ENCODE measurements around the gene SPECC1. TPM values are rescaled to one million over a fixed set of nuclear protein-coding genes. Genes with fewer than 3 reads are reported as not detected.
"Not testable (repeated sequence)": the region's sequence is repeated elsewhere in the genome, so short reads cannot be mapped to it uniquely, and the experiment has no call there.

SPECC1 gene
- total and polyA plus RNA-seq, 7 donors: 10.9 to 98.3 (median 43.5) TPM

- intact Hi-C loops (cut with DNase I): no loop called here
- no peak overlapping the region for H3K27ac ChIP-seq
These were observed 87.3 kb downstream of the SPECC1 start for GRCh38 chr17:20096430-20096829.

GRCh38 chr17:20097330-20097729 lies 88.2 kb downstream of the SPECC1 start:
- intact Hi-C loops (cut with DNase I): no loop called here

More at GRCh38 chr17:20096430-20096829, 87.3 kb downstream of the SPECC1 start:
- no peak overlapping the region for H3K4me3 ChIP-seq
- H3K36me3 ChIP-seq: no peaks in the 10 kb centered on the region
- 62 to 78% methylated on average over 8 of the region's 8 CpGs for WGBS, 2 donors
- no peak for DNase-seq
- TF ChIP-seq POLR2A (IDR thresholded peaks at IDR 0.05): no peak
- no peak for TF ChIP-seq CTCF (IDR thresholded peaks at IDR 0.05)
- TF ChIP-seq EP300 (IDR thresholded peaks at IDR 0.05): no peak
- no peak for TF ChIP-seq POLR2AphosphoS5 (IDR thresholded peaks at IDR 0.05)
- H3K9me3 ChIP-seq: no peaks in the 10 kb centered on the region
- no peaks in the 10 kb centered on the region for H3K27me3 ChIP-seq
- H3K4me1 ChIP-seq: peaks cover 0 to 10% (median 3%) of the 10 kb centered on the region in 4 donors

GRCh38 chr17:20098314-20098713 lies 89.2 kb downstream of the SPECC1 start:
- WGBS, 2 donors: 42 to 70% methylated on average over 7 of the region's 7 CpGs
- no peak for DNase-seq
- no peak overlapping the region for H3K4me3 ChIP-seq
- intact Hi-C loops (cut with DNase I): no loop called here
- H3K4me1 ChIP-seq: peaks cover 0 to 10% (median 3%) of the 10 kb centered on the region in 4 donors
- no peaks in the 10 kb centered on the region for H3K9me3 ChIP-seq
- no peak for TF ChIP-seq POLR2A (IDR thresholded peaks at IDR 0.05)
- TF ChIP-seq EP300 (IDR thresholded peaks at IDR 0.05): no peak
- TF ChIP-seq CTCF (IDR thresholded peaks at IDR 0.05): no peak
- no peak for TF ChIP-seq POLR2AphosphoS5 (IDR thresholded peaks at IDR 0.05)
- no peak overlapping the region for H3K27ac ChIP-seq
- no peaks in the 10 kb centered on the region for H3K36me3 ChIP-seq
- peaks cover 0 to 2% (median 0%) of the 10 kb centered on the region in 3 donors for H3K27me3 ChIP-seq

More at GRCh38 chr17:20097330-20097729, 88.2 kb downstream of the SPECC1 start:
- no peak for TF ChIP-seq POLR2AphosphoS5 (IDR thresholded peaks at IDR 0.05)
- no peak for TF ChIP-seq CTCF (IDR thresholded peaks at IDR 0.05)
- no peak for TF ChIP-seq EP300 (IDR thresholded peaks at IDR 0.05)
- TF ChIP-seq POLR2A (IDR thresholded peaks at IDR 0.05): no peak
- Histone ChIP-seq H3K27me3 (no peaks in the 10 kb centered on the region), H3K4me1 (peaks cover 0 to 10% (median 3%) of the 10 kb centered on the region in 4 donors), H3K4me3 (no peak overlapping the region), H3K27ac (no peak overlapping the region), H3K36me3 (no peaks in the 10 kb centered on the region), H3K9me3 (no peaks in the 10 kb centered on the region)
- no peak for DNase-seq
- WGBS, 2 donors: 79 to 84% methylated on average over 6 of the region's 6 CpGs

GRCh38 chr17:20100806-20101205 lies 91.6 kb downstream of the SPECC1 start:
- DNase-seq; H3K9me3 ChIP-seq; H3K36me3 ChIP-seq; H3K27ac ChIP-seq; H3K27me3 ChIP-seq; H3K4me1 ChIP-seq; H3K4me3 ChIP-seq; intact Hi-C loops (cut with DNase I): not testable (repeated sequence)
- WGBS, 2 donors: 94% methylated on average over 3 of the region's 3 CpGs

- Histone ChIP-seq H3K4me3 (no peak overlapping the region), H3K4me1 (no peaks in the 10 kb centered on the region), H3K27me3 (peaks cover 0 to 5% (median 5%) of the 10 kb centered on the region in 3 donors), H3K9me3 (no peaks in the 10 kb centered on the region), H3K27ac (no peak overlapping the region), H3K36me3 (no peaks in the 10 kb centered on the region)
- no peak for DNase-seq
- WGBS, 2 donors: 47 to 61% methylated on average over 12 of the region's 12 CpGs
- TF ChIP-seq POLR2AphosphoS5 (IDR thresholded peaks at IDR 0.05) (no peak), EP300 (IDR thresholded peaks at IDR 0.05) (no peak), CTCF (IDR thresholded peaks at IDR 0.05) (no peak), POLR2A (IDR thresholded peaks at IDR 0.05) (no peak)
- intact Hi-C loops (cut with DNase I): no loop called here
These were observed 94.6 kb downstream of the SPECC1 start for GRCh38 chr17:20103454-20104446.

Data from sigmoid colon (tissue), 7 donors.